ENCODE results near the gene EPHB6.

The EPHB6 gene

DNA sequence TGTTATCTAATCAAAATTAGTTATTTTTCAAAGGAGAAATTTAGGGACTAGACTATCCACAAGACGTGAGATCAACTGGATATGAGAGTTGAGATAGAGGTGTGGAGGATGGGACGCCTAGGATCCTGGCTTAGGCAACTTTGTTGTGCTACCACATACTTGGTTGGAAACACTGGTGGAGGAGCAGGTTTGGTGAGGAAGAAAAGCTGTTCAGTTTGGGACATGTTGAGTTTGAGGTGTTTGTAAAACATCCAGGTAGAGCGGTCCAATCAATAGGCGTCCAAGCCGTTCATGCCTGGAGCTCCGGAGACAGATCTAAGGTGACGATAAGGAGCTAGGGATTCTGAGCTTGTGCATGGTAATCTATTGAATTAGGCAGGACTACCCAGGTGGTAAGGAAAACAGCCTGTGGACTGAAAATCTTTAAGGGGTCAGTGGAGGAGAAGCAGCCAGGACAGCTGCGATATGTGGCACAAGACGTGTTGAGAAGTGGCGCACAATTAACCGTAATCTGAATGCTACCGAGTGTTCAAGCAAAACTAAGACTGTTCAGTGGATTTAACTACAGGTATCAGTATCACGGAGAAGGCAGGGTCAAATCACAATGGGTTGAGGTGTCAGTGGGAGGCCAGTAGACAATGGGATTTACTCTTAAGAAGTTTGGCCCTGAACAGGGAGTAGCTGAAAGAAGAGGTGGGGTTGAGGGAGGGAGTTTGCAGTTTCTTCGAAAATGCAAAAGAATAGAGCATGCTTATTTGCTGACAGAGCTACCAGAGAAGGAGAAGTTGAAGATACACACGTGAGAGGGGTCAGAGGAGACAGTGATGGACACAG, 46.8 kb downstream of the EPHB6 start:
- TF ChIP-seq, protein P1, sequence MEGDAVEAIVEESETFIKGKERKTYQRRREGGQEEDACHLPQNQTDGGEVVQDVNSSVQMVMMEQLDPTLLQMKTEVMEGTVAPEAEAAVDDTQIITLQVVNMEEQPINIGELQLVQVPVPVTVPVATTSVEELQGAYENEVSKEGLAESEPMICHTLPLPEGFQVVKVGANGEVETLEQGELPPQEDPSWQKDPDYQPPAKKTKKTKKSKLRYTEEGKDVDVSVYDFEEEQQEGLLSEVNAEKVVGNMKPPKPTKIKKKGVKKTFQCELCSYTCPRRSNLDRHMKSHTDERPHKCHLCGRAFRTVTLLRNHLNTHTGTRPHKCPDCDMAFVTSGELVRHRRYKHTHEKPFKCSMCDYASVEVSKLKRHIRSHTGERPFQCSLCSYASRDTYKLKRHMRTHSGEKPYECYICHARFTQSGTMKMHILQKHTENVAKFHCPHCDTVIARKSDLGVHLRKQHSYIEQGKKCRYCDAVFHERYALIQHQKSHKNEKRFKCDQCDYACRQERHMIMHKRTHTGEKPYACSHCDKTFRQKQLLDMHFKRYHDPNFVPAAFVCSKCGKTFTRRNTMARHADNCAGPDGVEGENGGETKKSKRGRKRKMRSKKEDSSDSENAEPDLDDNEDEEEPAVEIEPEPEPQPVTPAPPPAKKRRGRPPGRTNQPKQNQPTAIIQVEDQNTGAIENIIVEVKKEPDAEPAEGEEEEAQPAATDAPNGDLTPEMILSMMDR (IDR thresholded peaks at IDR 0.05; ENCODE audit: low read length, missing control alignments), result no peak
- no peak overlapping the region for H3K4me3 ChIP-seq (replicated peaks; ENCODE audit: low read depth, low read length)
- no peak for DNase-seq (ENCODE audit: low read depth)

DNA sequence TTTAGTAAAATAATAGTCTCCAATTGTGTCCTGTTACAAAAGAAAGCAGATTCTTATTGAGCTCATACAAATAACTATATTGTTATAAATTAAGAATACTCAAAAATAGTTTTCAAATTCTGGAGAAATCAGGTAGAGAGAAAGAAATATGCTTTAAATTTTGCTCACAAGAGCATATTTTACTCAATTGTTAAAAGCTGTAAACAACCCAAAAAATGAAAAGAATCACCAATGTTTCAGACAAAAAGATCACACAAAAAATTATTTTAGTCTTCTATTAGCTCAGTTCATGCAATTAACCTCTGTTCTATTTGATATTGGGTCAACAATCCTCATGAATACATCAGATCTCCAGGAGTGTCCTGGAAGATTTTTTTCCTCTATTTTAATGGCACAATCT, 49.3 kb downstream of the EPHB6 start:
- H3K4me3 ChIP-seq (replicated peaks; ENCODE audit: low read depth, low read length), result no peak overlapping the region
- DNase-seq (ENCODE audit: low read depth), result no peak
- TF ChIP-seq, protein P1 (IDR thresholded peaks at IDR 0.05; ENCODE audit: low read length, missing control alignments), result no peak

DNA sequence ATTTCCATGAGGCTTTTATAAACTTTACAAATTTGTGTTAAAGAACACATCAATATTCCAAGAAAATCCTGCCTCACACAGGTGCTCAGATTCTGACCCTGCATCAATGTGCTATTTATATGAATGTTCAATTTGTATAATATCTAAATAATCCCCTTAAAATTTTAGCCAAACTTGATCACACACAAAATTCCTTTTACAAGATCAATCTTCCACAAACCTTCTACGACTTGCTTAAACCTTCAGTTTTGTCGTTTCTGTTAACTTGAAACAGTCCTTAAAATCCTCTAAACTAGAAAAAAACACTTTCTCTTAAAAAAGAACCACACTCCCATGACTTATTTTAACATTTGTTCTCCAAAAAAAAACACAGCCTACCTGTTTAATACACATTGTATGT, 50.9 kb downstream of the EPHB6 start:
- TF ChIP-seq, protein P1 (IDR thresholded peaks at IDR 0.05; ENCODE audit: low read length, missing control alignments), result no peak
- DNase-seq (ENCODE audit: low read depth), result no peak
- H3K4me3 ChIP-seq (replicated peaks; ENCODE audit: low read depth, low read length), result no peak overlapping the region

DNA sequence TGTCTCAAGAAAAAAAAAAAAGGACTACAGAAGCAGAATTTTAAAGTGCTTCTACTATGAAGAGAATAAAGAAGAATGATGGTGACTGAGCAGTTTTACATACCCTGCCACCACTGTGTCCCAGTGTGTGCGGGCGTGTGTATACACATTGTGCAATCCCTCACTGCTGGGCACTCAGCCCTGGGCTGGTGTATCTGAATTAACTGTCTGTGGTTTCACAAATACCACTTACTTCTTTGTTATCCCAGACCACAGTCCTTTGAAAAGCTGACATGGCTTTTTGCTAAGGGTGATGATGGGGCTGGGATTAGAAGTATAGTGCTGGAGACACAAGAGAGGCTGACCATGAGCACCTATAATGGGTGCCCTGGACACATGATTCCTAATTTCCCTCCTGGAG, 51.8 kb downstream of the EPHB6 start:
- no peak overlapping the region for H3K4me3 ChIP-seq (replicated peaks; ENCODE audit: low read depth, low read length)
- TF ChIP-seq, protein P1 (IDR thresholded peaks at IDR 0.05; ENCODE audit: low read length, missing control alignments), result no peak
- no peak for DNase-seq (ENCODE audit: low read depth)

DNA sequence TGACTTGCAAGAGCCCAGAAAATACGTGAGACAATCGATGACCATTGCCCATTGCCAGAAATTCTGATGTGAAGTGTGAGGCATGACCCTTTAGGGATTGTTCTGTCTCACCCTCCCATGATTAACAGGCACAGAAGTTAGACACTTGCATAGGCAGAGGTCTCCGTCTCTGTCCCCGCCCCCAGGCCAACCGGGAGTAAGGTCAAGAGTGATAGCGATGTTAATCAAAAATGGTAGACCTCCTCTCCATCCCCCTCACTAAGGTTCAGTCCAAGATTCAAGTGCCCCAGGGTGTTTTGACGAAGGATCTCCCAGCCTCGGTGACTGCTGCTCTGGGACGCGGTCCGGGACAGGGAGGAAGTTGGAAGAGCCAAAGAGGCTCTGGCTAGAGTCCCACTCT, 53.4 kb downstream of the EPHB6 start:
- H3K4me3 ChIP-seq (replicated peaks; ENCODE audit: low read depth, low read length), result no peak overlapping the region
- no peak for DNase-seq (ENCODE audit: low read depth)
- TF ChIP-seq, protein P1 (IDR thresholded peaks at IDR 0.05; ENCODE audit: low read length, missing control alignments), result no peak

DNA sequence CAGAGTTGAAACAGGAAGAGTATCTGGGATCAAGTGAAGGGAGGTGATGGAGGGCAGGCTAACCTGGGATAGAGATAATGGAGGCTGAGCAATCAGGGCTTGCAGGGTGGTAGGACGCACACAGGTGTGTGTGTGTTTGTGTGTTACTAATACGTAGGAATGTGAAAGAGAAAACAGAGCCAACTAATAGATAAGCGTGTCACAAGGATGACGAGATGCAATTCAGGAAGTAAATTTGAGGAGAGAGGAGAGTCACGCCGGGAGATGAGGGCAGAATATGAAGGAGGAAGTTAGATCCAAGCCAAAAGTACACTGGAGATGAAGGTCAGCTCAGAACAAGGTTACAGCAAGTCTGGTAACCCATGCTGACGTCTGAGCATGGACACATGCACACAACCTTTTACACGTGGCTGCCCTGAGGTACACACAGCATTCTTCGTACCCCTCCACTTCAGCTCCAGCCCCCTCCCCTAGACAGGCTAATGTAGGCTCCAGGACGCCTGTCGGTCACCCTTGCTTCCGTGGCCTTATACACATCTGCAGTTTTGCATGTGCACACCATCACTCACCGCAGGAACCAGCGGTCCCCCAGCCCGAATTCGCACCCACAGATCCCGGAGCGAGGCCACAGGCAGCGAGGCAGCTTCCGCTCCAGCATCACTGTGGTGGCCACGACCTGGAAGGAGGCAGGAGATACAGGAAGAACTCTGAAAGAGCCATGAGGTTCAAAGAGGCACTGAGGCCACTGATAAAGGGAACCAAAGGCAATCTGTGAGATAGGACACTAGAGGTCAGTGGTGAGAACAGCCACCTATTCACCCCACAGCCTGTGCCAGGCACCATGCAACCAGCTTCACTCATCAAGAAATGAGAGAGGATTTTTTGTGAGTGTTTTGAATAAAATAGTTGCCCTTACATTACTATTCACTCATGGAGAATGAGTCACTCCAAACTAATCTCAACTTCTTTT, 54.3 kb downstream of the EPHB6 start:
- DNase-seq (ENCODE audit: low read depth), result no peak
- TF ChIP-seq, protein P1 (IDR thresholded peaks at IDR 0.05; ENCODE audit: low read length, missing control alignments), result peak; percentile 13
- H3K4me3 ChIP-seq (replicated peaks; ENCODE audit: low read depth, low read length), result no peak overlapping the region
